NB4 (cell line): ENCODE data around the gene JPT2.

Source experiments
- DNase-seq: peaks from one replicate; pipeline ENCODE4 v3.0.0; 2010; ENCODE audit warnings: low read depth
- H3K4me3 ChIP-seq: one replicate; pipeline ENCODE4 v1.5.1; 2011; ENCODE audit warnings: mild to moderate bottlenecking, low read depth, low read length, moderate library complexity
- MAX ChIP-seq: IDR thresholded peaks from 2 replicates; pipeline ENCODE4 v1.6.1; 2011; ENCODE audit warnings: low read depth, low read length
- MYC ChIP-seq: IDR thresholded peaks from 2 replicates; pipeline ENCODE4 v1.6.1; 2011; ENCODE audit warnings: low read depth, low read length
- POLR2A ChIP-seq: IDR thresholded peaks from 2 replicates; pipeline ENCODE4 v1.6.1; 2011; ENCODE audit warnings: mild to moderate bottlenecking; ENCODE audit not compliant: insufficient read length; ENCODE audit errors: extremely low read depth
- TF ChIP-seq, protein P1 (sequence below): IDR thresholded peaks from one replicate; pipeline ENCODE4 v1.5.1; 2012; ENCODE audit warnings: low read depth, low read length

JPT2 gene

DNA sequence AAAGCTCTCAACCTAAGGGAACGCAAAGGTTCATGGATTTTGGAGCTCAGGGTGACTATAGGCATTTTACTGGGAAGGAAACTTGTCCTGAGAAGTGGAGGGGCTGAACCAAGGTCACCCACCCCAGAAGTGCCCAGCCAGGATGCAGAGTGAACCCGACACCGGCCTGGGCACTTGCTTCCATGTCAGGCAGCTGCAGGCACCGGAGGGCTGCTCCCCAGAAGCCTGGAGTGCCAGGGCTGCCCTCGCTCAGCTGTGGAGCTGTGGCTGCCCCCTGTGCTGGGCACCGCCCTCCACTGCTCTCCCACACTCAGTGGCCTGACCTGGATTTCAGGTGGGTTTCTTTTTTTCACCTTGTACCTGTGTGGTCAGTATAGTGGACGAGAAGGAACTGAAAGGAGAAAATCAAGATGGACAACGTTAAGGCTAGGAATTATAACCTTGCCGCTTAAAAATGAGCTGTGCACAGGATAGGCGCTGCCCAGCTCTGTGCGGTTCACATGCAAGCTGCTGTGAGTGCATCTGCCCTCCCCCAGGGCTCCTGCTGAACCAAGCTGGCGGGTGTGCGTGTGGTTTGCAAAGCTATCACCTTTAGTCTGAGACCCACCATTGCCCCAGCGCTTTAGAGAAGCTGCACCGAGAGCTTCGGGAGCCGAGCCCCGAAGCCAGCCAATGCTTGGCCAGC is 30.1 kb downstream of the JPT2 start:
- TF ChIP-seq, protein P1, sequence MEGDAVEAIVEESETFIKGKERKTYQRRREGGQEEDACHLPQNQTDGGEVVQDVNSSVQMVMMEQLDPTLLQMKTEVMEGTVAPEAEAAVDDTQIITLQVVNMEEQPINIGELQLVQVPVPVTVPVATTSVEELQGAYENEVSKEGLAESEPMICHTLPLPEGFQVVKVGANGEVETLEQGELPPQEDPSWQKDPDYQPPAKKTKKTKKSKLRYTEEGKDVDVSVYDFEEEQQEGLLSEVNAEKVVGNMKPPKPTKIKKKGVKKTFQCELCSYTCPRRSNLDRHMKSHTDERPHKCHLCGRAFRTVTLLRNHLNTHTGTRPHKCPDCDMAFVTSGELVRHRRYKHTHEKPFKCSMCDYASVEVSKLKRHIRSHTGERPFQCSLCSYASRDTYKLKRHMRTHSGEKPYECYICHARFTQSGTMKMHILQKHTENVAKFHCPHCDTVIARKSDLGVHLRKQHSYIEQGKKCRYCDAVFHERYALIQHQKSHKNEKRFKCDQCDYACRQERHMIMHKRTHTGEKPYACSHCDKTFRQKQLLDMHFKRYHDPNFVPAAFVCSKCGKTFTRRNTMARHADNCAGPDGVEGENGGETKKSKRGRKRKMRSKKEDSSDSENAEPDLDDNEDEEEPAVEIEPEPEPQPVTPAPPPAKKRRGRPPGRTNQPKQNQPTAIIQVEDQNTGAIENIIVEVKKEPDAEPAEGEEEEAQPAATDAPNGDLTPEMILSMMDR = no peak
- no peak for TF ChIP-seq MYC
- TF ChIP-seq POLR2A = no peak
- TF ChIP-seq MAX = no peak
- DNase-seq = no peak
- H3K4me3 ChIP-seq = no peak overlapping the region

- H3K4me3 ChIP-seq = no peak overlapping the region
- DNase-seq = no peak
- TF ChIP-seq MYC (no peak), MAX (no peak), POLR2A (no peak)
- TF ChIP-seq, protein P1 = no peak
Observed at GRCh38 chr16:1708768-1709180, 30.7 kb downstream of the JPT2 start.

GRCh38 chr16:1709356-1709755 is 31.3 kb downstream of the JPT2 start:
- H3K4me3 ChIP-seq = no peak overlapping the region
- no peak for TF ChIP-seq POLR2A
- TF ChIP-seq, protein P1 = no peak
- TF ChIP-seq MYC = no peak
- no peak for TF ChIP-seq MAX
- no peak for DNase-seq

DNA sequence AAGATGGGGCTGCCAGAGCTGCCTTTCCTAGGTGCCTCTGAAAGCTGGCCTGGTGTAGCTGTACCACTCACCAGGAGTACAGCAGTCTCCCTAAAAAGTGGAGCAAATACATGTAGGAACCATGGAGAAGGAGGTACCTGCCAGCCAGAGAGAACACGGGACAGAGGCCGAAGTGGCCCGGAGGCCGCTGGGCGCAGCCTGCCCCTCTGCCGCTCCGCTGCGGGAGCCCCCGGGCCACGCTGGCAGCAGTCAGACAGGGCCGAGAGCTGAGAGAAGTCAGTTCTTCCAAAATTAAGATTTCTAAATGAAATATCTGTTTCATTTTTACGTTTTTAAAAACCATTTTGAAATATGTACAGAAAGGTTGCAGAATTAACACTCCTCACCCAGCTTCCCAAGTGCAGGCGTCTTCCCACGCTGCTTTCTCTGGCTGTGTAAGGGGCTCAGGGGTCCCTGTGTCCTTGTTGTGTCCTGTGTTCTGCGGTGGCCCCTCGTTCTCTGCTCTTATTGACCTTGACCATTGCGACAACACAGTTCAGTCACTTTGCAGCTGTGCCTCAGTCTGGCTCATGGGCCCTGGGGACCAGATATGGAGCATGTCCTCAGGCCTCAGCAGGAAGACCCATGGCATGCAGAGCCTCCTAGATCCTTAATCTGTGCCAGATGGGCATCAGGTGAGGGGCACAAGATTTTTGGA is 32.9 kb downstream of the JPT2 start:
- DNase-seq = no peak
- no peak overlapping the region for H3K4me3 ChIP-seq
- TF ChIP-seq MAX (no peak), MYC (no peak), POLR2A (no peak)
- TF ChIP-seq, protein P1 = no peak

- TF ChIP-seq, protein P1 = no peak
- TF ChIP-seq POLR2A (no peak), MAX (no peak), MYC (no peak)
- no peak overlapping the region for H3K4me3 ChIP-seq
- no peak for DNase-seq
Observed at GRCh38 chr16:1712791-1713261, 34.7 kb downstream of the JPT2 start.

GRCh38 chr16:1713331-1713730 is 35.3 kb downstream of the JPT2 start:
- H3K4me3 ChIP-seq = no peak overlapping the region
- TF ChIP-seq MAX = no peak
- TF ChIP-seq, protein P1 = no peak
- no peak for TF ChIP-seq POLR2A
- no peak for TF ChIP-seq MYC
- DNase-seq = no peak
